WERI-Rb-1 (cell line): Measurements from ENCODE around the gene PRL.

Experiments
- DNase-seq: peaks from one replicate; pipeline ENCODE4 v3.0.0-alpha.2; 2020
- H3K27ac ChIP-seq: fragments of 250-450 bp; sonication (Bioruptor Pico); 2 replicates; pipeline ENCODE4 v1.5.1; 2020; ENCODE audit warnings: mild to moderate bottlenecking, moderate library complexity
- H3K27me3 ChIP-seq: fragments of 250-450 bp; sonication (Bioruptor Pico); 2 replicates; pipeline ENCODE4 v1.5.1; 2021; ENCODE audit warnings: mild to moderate bottlenecking, low read depth, moderate library complexity; ENCODE audit not compliant: insufficient read depth, severe bottlenecking
- H3K36me3 ChIP-seq: fragments of 250-450 bp; sonication (Bioruptor Pico); 2 replicates; pipeline ENCODE4 v1.5.1; 2020; ENCODE audit warnings: mild to moderate bottlenecking, moderate library complexity
- H3K4me3 ChIP-seq: 2 replicates; pipeline ENCODE4 v1.5.1; 2011; ENCODE audit warnings: low read depth, mild to moderate bottlenecking, control low read depth, low read length
- H3K9me3 ChIP-seq: fragments of 250-450 bp; sonication (Bioruptor Pico); 2 replicates; pipeline ENCODE4 v1.5.1; 2021; ENCODE audit warnings: mild to moderate bottlenecking, moderate library complexity; ENCODE audit not compliant: severe bottlenecking
- TF ChIP-seq, protein P1 (sequence below): IDR thresholded peaks from 2 replicates; pipeline ENCODE4 v1.5.1; 2011; ENCODE audit warnings: low read depth, mild to moderate bottlenecking, control low read depth, inconsistent platforms, low read length

PRL gene

GRCh38 chr6:22239261-22239921 is 57.4 kb downstream of the PRL start:
- no peak overlapping the region for H3K27ac ChIP-seq
- no peak for DNase-seq
- TF ChIP-seq, protein P1, sequence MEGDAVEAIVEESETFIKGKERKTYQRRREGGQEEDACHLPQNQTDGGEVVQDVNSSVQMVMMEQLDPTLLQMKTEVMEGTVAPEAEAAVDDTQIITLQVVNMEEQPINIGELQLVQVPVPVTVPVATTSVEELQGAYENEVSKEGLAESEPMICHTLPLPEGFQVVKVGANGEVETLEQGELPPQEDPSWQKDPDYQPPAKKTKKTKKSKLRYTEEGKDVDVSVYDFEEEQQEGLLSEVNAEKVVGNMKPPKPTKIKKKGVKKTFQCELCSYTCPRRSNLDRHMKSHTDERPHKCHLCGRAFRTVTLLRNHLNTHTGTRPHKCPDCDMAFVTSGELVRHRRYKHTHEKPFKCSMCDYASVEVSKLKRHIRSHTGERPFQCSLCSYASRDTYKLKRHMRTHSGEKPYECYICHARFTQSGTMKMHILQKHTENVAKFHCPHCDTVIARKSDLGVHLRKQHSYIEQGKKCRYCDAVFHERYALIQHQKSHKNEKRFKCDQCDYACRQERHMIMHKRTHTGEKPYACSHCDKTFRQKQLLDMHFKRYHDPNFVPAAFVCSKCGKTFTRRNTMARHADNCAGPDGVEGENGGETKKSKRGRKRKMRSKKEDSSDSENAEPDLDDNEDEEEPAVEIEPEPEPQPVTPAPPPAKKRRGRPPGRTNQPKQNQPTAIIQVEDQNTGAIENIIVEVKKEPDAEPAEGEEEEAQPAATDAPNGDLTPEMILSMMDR = no peak

DNA sequence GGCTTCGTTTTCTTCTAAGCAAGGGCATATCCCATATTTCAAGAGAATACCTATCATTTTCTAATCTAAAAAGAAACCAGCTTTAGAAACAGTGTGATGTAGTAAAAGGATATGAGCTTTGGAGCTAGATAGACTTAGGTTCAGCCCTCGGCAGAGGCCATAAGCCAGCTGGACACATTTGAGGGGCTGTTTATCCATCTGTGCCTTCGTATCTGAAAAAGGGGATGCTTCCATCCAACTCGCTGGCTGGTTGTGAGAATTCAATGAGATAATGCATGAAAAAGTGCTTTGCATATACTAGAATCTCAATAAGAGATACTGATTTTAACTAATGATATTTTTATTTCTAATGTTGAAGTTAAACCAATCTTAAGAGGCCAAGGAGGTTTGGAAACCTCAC is 58.0 kb downstream of the PRL start:
- Histone ChIP-seq H3K9me3 (peaks cover 2% of the 10 kb centered on the region), H3K27me3 (no peaks in the 10 kb centered on the region), H3K36me3 (no peaks in the 10 kb centered on the region), H3K4me3 (no peak overlapping the region), H3K27ac (no peak overlapping the region)
- TF ChIP-seq, protein P1 = no peak
- DNase-seq = no peak

More at GRCh38 chr6:22239261-22239921, 57.4 kb downstream of the PRL start:
- Histone ChIP-seq H3K36me3 (no peaks in the 10 kb centered on the region), H3K9me3 (peaks cover 2% of the 10 kb centered on the region), H3K4me3 (no peak overlapping the region), H3K27me3 (no peaks in the 10 kb centered on the region)

GRCh38 chr6:22237526-22237925 is 59.3 kb downstream of the PRL start:
- Histone ChIP-seq H3K27ac (no peak overlapping the region), H3K4me3 (no peak overlapping the region), H3K9me3 (no peaks in the 10 kb centered on the region), H3K27me3 (no peaks in the 10 kb centered on the region), H3K36me3 (no peaks in the 10 kb centered on the region)
- DNase-seq = no peak
- TF ChIP-seq, protein P1 = no peak
